CMK (cell line): ENCODE results near the gene TRIP4.
"Not testable (repeated sequence)": the region's sequence is repeated elsewhere in the genome, so short reads cannot be mapped to it uniquely, and the experiment has no call there.

Source experiments
- DNase-seq: peaks from one replicate; pipeline ENCODE4 v3.0.0-alpha.2; 2010; ENCODE audit warnings: low read depth

The TRIP4 gene

DNA sequence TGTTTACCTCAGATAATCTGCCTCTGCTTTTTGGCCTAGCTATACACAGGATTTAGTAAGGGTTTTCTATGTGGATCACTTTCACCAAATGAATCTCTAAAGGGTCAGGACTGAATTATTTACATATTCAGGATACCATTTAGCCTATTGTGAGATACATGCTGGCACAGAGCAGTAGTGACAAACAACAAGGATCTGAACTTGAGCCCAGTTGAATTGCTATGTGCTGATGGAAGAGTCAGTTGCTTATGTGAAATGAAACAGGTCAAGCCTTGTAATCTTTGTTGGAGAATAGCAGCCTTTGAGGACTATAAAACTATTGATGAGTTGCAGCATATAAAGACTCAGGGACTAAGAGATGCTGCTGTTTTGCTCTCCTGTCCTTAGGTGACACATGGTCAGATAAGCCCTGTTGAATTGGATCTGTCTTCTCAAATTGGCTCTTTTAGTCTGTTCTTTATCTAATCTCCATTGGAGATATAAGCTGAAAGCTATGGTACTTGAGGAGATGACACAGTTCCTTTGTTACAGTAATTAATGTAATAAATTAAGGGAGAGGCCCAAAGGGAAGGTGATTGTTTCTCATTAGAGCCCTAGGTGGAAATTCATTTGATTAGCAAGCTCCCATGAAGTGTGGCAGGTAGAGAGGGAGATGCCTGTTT is 103.1 kb downstream of the TRIP4 start:
- no peak for DNase-seq

DNA sequence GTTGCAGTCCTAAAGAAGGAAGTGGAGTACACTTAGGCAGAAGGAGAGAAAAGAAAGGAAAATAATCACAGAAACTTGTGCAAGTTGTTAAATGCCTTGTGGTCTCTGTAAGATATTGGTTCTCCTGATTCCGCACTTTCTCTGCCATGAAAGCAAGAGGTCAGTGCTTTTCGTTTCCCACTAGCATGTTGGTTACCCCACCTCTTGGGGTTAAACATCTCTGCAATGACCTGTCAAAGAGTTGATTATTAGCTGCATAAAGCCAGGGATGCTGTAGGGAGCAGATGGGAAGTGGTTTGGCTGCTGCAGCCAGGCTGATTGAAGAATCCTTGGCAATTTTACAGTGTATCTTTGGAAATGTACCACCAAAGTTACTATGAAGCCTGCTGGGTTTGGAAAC is 106.0 kb downstream of the TRIP4 start:
- no peak for DNase-seq

DNA sequence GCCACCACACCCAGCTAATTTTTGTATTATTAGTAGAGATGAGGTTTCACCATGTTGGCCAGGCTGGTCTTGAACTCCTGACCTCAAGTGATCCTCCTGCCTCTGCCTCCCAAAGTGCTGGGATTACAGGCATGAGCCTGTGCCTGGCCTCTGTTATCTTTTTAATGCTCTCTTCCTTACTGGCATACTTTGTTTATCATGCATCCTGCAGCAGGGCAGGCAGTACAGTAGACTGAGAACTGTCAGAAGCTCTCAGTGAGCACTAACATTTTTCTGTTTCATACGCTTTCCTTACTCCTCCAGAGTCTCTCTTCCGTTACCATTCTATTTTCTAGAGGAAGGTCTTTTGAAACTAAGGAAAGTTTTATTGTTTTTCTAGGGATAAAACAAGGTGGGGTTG is 108.3 kb downstream of the TRIP4 start:
- DNase-seq, result not testable (repeated sequence)

DNA sequence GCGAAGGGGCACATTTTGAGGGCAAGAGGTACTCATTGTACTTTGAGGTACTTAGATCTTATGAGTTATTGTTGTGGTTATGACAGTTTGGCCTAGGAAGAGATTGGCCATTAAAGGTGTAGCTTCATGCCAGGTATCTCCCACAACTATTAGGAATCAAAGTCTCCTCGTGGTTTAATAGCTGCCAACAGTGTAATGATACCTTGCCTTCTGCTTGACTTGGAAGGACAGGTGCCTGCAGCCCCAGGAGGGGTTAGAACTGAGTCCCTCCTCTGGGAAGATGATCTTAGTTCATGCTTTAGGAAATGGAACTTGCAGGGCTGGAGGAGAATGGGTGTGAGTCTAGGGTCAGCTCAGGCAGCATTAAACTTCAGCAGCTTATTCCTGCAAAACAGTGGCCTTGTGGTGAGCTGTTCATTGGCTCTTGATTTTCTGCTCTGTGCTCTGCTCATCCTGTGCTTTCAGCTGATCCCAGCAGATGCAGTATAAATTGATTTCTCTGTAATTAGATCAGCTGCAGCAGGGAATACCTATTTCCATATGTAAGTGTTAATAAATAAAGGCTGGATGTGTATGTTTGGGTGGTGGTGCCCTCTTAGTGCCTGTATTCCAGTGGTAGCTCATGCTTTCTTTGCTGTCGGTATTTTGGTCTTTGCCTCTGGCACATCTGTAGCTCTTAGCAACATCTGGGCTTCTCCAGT is 113.2 kb downstream of the TRIP4 start:
- DNase-seq, result no peak

DNA sequence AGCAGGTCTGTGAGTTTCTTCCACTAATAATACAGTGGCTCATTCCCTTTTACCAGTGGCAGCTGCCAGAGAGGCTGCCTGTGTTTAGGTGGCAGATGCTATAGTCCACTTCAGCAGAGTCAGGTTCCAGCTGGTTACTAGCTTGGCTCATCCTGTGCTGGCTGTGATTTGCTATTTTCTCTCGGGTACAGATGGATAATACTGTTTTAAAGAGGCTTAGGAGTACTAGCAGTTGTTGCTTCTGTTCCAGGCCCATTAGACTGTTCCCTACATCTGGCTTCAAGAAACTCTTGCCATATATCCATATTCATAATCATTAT is 113.7 kb downstream of the TRIP4 start:
- DNase-seq, result no peak

DNA sequence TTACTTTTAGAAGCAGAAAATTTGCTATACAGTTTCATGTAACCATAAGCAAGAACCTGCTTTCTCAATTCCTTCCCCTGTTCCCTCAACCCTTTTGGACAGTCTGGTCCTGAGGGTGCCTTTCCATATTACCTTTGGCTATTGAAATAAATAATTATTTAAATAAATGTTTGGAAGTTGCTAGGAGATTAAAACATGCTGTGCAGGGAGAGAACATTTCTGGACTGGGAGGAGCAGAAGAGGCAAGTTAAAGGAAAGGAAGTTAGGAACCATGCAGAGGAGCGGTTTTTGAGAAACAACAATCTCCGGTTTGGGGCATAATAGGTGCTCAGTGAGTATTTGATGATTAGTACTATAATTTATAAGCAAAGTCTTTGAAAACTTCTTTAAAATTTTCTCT is 114.5 kb downstream of the TRIP4 start:
- DNase-seq, result no peak

DNA sequence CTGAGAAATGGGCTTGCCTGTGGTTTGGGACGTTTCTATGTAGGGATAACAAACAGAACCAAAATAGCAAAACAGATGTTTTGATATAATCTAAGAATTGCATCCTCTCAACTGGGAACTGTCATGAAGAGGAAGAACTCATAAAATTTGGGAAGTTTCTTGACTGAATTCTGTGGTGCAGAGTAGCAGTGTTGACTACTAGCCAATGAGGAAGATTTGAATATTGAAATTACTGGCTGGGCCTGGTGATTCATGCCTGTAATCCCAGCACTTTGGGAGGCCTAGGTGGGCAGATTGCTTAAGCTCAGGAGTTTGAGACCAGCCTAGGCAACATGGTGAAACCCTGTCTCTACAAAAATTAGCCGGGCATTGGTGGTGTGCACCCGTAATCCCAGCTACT is 114.9 kb downstream of the TRIP4 start:
- no peak for DNase-seq

DNA sequence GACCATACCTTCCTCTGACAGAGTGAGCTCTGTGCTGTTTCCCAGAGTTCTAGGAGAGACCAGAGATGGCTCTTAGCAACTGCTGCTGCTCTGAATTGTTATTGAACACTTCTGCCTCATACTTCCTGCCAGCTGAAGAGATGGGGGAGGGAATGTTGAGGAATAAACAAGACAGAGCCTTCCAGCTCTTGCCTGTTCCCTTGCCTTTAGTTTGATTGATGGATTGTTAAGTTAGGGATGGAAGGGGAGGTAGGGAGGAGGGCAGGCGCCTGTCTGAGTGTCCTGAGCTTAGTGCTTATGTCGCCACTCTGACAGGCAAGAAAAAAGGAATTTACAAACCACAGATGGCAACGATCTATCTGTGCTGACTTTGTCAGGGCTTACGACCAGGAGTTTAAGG is 115.6 kb downstream of the TRIP4 start:
- DNase-seq, result no peak

DNA sequence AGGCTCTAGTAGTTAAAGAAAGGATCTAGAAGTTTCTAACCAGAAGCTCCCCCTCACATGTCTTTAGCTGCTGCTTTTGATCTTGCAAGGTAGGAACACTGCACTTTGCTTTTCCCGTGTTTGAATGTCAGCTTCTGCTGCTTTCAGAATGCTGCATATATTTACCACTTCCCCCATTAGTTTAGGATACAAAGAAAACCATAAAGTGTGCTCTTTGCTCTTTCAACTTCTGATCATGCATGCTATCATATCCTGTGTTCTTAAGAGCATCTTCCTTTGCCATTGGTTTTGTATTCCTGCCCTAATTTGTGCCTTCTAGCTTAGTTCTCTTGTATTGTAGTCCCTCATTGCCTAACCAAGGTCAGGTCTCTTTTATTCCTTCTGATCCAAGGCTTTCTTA is 116.0 kb downstream of the TRIP4 start:
- no peak for DNase-seq
